HCEC 1CT (cell line): ENCODE results near the gene EWSR1.

Experiments used
- DNase-seq: peaks from one replicate; pipeline ENCODE4 v3.0.0-alpha.2; 2017

The EWSR1 gene

DNA sequence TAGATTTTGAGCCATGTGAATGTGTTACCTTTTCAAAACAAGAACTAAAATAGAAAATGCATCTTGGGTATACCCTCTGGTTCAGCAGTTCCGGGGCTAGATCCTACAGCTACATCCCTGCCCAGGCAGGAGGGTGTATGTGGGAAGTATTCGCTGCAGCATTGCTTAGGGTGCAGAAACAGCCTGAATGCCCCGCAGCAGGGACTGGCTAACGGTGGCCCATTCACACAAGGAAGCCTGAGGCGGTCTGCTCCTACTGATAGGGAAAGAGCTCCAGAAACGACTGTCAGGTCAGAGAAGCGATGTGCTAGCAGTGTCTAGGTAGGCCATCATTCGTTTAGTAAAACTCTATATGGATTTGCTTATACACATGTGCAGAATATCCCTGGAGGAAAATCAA, 57.3 kb downstream of the EWSR1 start:
- no peak for DNase-seq

- no peak for DNase-seq
These were observed 57.8 kb downstream of the EWSR1 start for GRCh38 chr22:29325785-29326315.

DNA sequence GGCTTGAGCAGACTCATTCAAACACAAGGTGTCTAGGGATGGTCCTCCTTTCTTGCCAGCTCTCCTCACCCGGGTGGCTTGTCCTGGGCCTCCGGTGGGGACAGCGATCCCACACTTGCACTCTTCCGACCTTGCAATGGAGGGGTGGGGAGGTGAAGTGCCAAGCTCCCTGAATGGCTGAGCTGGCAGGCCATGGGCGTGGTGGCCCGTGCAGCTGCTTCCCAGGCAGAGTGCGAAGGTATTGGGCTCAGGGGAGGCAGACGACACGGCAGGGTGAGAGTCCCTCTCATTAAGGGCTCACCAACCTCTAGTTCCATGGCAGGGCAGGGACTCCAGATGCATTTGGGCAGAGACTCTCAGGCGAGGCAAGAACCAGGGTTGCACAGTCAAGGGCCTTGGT, 58.4 kb downstream of the EWSR1 start:
- no peak for DNase-seq

GRCh38 chr22:29327089-29327764, 59.2 kb downstream of the EWSR1 start:
- no peak for DNase-seq

GRCh38 chr22:29328055-29328454, 60.0 kb downstream of the EWSR1 start:
- DNase-seq = no peak

GRCh38 chr22:29328566-29329500, 60.8 kb downstream of the EWSR1 start:
- no peak for DNase-seq

DNA sequence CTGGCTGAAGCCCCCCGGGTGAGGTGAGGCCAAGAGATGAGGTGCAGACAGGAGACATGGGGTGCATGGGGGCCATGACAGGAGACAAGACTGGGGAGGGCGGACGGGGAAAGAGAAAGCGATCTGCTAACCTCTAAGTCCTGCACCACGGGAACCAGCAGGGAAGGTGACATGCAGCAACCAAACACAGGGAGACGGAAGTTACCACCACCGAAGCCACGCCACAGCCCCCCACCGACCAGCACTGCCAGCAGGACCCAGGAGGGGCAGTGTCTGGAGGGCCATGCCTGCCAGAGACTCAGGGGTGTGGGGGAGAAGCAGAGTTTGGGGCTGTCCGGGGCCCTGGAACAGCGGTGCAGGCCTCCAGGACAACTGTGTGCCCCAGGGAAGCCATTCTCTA, 61.5 kb downstream of the EWSR1 start:
- no peak for DNase-seq

GRCh38 chr22:29330291-29330690, 62.2 kb downstream of the EWSR1 start:
- no peak for DNase-seq

DNA sequence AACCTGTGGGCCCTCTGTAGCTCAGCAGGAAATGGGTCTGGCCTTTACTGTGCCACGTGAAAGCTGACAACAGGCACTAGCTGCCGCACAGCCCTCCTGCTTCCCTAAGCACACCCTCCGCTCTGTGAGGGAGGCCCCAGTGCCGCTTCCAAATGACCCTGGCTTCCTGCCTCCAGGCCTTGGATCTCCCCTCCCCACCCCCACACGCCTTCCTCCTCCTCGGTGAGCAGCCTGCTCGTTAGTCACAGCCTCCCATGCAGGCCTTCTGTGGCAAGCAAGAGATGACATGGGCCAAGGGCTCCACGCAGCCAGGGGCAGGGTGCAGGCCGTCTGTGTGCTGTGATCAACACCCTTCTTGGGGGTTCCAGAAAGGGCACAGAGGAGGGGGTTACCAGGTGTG, 62.7 kb downstream of the EWSR1 start:
- no peak for DNase-seq

GRCh38 chr22:29331213-29331612, 63.1 kb downstream of the EWSR1 start:
- no peak for DNase-seq

DNA sequence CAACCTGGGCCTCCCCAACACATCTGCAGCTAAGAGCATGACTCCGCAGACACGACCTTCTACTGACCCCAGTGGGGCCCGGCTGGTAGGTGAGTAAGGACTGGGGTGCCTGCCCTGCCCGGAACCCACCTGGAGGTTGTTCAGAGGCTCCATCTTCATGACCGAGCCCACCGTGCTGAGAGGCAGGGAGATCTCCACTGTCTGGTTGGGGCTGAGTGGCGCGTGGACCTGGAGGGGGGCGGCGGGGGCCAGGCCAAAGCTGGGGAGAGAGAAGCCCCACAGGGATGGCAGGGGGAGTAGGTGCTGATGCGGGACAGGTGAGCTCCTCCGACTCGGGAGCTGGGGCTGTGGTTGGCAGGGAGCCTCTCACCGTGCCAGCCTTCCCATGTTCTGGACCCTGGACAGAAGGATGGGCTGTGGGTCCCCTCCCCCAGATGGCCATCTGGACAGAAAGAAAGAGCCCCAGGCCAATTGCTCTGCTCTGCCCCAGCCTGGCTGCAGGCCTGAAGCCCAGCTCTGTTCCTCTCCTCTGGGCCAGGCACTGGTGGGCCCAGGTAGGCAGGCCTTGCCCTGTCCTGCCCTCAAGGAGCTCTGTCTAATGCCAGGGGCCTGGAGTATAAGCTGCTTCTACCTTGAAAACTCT, 63.7 kb downstream of the EWSR1 start:
- no peak for DNase-seq

DNA sequence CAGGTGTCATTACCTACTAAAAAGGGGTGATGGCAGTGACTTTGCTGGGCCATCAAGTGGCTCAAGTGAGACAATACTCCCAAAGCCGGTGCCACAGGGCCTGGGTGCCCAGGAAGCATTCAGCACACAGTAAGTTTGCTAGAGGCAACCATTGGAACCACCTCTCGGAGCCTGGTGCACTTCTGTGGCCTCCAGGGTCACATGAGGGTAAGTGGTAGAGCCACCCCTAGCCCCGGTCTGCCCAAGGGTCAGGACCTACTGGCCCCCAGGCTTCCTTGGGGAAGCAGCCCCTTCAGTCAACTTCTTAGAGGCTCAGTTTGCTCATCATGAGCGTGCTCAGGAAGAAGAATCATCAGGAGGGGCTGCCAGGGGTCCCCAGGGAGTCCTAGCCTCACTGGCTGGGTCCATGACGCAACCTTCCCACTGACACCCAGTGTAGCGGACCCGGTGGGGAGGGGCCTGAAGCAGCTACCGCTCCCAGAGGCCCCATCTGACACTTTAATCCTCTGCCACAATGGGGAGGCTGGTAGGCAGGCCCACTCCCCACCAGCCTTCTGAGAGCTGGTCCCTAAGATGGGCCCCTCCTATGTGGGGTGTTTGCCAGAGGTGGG, 64.9 kb downstream of the EWSR1 start:
- DNase-seq = no peak

- DNase-seq = no peak
These were observed 66.1 kb downstream of the EWSR1 start for GRCh38 chr22:29334148-29334547.

GRCh38 chr22:29334696-29335344, 66.8 kb downstream of the EWSR1 start:
- no peak for DNase-seq

DNA sequence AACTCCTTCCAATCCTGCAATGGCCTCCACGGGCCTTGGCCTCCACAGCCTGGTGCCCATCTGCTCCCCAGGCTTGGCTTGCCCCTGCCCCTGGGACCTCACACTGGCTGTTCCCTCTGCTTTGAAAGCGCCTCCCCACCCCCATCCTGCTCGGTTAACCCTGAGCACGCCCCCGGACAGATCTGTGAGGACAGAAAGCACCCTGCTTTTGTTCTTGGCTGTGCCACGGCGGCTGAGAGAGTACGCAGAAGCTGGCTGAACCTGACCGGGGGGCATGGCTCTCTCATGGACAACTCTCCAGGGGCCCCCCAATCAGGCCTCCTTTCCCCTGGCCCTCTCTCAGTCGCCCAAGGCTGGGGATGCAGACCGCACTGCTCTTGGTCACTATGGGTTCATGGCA, 67.6 kb downstream of the EWSR1 start:
- no peak for DNase-seq

GRCh38 chr22:29336751-29337490, 68.9 kb downstream of the EWSR1 start:
- DNase-seq = no peak

GRCh38 chr22:29337631-29338284, 69.7 kb downstream of the EWSR1 start:
- no peak for DNase-seq

- no peak for DNase-seq
These were observed 70.3 kb downstream of the EWSR1 start for GRCh38 chr22:29338398-29338797.

GRCh38 chr22:29339381-29340235, 71.5 kb downstream of the EWSR1 start:
- DNase-seq = no peak

- no peak for DNase-seq
These were observed 72.5 kb downstream of the EWSR1 start for GRCh38 chr22:29340566-29340965.
